Thyroid gland (tissue), 4 donors: ENCODE measurements around the gene SYT13.

Experiments
- CTCF ChIP-seq, 6 experiments: fragments of 200-600 bp in 3 of 6; fragments of 450-650 bp in 3 of 6; sonication (generic) in 3 of 6; IDR thresholded peaks; one replicate each; pipeline ENCODE4 v1.5.1; 2016 to 2019; ENCODE audit warnings: antibody characterized with exemption in 6 of 6, mild to moderate bottlenecking in 2 of 6, inconsistent platforms in 1 of 6, moderate library complexity in 1 of 6
- POLR2A ChIP-seq, 2 donors: fragments of 450-650 bp; IDR thresholded peaks; one replicate each; pipeline ENCODE4 v1.6.1; 2017; ENCODE audit warnings: antibody characterized with exemption in 2 of 2, mild to moderate bottlenecking in 2 of 2, moderate library complexity in 1 of 2

GRCh38 chr11:45262900-45263299 lies 23.2 kb downstream of the SYT13 start:
- TF ChIP-seq CTCF (IDR thresholded peaks at IDR 0.05) (no peak), POLR2A (IDR thresholded peaks at IDR 0.05) (no peak)
